Measurements from ENCODE around the gene JCAD.
A peak's percentile ranks its signal among the peaks of the same experiment; 100 is the strongest.

Gene JCAD

DNA sequence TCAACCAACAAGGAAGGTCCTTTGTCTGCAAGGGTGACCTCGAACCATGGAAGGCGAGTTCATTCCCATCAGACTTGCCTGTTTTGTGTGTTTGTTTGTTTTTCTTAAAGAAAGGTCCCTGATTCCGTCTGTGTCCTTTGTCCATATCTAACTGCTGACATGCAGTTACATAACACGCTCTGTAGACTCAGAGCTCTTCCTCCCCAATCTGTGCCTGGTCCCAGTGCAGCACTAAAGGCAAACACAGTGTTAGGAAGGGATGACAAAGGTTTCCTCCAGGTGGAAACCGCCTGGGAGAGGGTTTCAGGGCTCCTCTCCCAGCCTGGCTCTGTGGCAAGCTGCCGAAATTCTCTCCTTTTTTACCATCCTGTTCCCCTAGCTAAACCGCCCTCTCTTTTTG is 13.4 kb downstream of the JCAD start:
- no peak for DNase-seq

DNA sequence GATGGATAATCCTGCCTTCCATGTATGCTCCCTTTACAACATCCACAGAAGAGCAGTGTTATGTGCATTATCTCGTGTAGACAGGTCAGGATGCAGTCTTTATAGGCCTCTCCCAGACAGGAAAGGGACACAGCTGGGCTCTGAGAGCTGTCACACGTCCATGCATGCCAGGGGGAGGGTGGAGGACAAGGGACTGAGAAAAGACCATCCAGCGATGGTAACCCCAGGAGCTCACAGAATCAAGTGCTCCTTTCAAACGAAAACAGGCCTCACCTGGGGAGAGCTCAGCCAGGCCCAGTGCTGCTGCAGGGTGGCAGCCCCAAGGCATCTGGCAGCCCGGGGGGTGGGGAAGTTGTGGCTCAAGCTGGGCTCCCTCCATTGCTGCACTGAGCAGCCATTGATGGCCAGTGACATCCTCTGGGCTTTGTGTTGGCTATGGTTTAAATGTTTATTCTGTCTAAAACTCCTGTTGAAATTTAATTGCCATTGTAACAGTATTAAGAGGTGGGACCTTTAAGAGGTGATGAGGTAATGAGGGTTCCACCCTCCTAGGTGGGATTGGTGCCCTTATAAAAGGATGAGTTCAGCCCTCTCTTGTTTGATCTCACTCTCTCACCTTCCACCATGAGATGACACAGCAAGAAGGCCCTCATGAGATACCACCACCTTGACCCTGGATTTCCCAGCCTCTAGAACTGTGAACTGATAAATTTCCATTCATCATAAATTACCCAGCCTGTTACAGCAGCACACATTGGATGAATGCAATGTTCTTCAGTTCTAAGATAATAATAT is 15.7 kb downstream of the JCAD start:
- DNase-seq: no peak

DNA sequence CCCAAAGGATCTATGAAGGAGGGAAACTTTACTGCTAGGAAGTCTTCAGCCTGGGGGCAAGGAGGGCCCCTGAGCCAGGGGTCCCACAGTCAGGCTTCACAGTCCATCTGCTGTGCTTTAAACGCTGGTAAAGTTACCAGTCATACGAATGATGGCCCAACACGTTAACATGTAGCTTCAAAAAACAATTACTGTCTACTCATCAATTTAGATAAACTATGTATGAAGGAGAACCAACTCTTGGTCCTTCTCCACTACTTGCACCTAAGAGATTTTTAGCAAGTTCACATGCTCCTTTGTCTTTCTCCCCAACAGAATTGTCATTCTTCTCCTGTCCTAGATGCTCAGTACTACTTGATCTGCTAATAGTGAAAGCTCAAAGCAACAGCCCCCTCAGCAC is 16.6 kb downstream of the JCAD start:
- no peak for DNase-seq

DNA sequence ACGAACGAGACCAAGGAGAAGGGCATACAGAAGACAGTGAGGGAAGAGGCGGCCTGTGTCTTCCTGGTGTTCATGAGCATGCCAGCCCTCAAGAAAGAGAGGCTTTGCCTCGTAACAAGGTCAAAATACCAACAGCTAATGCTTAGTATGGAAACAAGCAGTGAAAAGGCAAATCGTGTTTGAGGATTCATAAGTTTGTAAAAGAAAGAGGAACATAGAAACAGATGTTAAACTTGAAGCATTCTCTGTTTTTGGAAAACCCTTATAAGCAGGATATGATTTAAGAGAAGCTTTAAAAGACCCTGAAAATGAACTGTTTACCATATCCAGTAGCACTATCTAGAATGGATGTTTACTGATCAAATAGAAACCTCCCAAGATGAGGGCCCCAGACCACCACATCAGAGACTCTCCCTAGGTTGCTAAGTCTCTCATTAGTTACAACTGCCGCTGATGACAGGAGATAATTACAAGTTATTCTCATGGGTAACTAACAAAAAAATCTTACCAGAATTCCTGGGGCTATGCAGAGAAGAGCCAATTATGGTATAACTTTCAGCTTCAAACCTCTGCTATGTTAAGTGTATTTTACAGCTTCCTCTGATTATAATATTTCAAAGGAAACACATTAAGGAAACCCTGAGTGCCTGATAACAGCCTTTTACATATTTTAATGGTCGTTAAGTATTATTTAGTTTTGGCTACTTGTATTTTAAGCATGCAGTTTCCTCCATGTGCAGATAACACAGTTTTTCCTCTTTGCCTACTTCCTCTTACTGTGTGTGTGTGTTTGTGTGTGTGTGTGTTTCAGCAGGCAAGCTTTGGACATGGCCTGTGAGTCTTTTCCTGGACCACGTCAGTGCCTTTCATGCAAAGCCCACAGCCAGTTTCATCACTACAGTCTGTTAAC is 17.9 kb downstream of the JCAD start:
- no peak for DNase-seq

DNA sequence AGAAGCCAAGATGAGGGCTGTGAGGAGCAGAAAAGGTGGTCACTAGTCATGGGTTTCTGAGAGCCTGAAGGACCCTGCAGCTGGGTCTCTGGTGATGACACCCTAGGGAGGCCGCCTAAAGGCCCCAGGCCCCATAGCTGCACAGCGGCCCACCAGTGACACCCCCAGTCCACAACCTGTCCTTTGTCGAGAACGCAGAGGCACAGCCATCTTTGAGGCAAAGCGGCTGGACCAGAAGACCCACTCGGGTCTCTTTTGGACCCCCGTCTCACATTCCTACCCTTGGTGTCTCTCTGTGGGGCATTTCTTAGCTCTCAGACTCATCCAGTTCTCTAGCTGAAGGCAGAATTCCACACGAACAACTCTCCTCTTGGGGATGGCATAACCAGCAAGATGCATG is 18.8 kb downstream of the JCAD start:
- no peak for DNase-seq

DNA sequence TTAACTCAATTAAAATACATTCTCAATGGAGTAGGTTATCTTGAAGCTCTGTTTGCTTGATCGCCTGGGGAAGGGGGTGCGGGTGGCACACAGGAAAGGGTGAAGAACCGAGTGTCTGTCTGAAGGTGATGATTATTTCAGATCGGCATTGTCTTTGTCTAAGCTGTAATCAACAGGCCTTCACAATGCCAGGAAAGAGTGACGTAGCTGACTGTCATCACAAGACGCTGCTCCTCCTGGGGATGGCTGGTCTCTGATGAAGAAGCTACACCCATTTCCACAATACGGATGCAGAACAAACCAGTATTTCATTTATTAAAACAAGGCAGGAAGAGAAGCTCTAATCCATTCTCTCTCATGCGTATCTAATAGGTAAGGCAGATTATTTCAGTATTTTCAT is 19.4 kb downstream of the JCAD start:
- DNase-seq: no peak

DNA sequence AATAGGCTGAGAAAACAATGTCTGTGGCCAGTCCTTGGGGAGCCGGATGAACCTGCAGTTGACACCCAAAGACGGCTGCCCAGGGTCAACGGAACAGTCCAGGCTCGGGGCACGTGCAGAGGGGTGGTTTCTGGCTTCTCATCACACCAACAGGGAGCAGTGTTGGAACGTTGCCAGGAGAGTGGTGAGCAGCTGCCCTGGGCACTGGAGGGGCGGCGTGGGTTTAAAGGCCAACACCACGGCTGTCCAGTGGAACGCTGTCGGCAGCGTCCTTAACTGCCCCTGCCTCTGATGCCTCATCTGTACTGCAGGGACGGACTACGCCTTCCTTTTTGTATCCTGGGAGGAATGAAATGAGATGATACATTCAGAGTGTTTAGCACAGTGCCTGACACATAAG is 19.8 kb downstream of the JCAD start:
- DNase-seq: no peak

DNA sequence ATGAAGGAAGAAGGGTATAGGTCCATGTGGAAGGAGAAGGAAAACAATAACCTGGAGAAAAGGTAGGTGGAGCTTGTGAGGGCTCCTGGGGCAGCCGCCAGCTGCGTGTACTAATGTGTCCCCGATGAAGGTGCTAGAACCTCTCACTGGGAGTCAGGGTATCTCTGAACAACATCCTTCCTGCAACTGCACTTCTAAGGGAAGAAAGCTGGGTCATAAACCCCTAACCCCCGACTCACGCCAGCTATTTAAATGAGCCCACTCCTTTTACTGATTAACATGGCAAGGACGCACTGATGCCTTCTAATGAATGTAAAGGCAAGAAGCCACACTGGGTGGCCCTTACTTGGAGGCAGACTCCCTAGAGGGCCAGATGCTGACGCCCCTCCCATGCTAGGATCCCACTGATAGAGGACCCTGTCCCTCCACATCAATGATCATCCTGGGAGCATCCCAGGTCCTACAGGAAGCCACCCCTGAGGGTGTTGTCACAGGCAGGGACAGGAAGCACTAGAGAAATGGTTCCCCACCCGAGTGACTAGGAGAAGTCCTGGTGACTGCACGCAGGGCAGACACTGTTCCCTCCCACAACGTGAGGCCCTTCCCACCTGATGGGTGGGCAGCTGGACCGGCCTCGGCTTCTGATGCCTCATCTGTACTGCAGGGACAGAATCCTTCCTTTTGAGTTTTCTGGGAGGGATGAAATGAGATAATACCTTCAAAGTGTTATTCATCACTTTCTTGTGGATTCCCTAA is 20.4 kb downstream of the JCAD start:
- DNase-seq: no peak

DNA sequence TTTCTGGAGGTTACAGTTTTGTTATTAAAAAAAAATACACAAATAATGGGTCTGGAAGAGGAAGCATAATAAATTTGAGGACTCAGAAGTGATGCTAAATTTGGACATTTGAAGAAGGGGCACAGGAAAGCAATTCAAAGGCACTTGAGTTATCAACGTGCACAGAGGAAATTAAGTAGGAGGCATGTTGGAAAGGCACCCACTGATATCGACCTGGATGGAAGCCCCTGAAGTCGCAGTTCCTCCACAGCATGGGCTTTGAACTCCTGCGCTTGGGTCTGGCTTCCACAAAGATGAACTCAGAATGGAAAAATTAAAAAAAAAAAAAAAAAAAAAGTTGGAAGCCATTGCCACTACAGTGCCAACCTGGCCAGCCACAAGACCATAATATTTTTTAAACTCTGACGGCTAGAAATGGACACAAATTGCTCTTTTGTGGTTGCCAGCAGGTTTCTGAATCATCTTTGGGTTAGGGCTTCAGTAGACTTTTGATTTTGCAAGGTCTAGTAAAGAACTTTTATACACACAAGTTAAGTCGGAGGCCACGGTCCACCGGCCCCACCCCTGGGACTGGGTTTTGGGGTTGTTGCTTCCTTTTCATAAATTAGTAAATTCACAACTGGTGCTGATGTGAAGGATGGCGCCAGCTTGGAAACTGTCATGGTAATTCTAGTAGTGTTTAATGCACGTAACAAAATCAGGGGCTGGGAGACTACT is 21.6 kb downstream of the JCAD start:
- peak; percentile 20 for DNase-seq

DNA sequence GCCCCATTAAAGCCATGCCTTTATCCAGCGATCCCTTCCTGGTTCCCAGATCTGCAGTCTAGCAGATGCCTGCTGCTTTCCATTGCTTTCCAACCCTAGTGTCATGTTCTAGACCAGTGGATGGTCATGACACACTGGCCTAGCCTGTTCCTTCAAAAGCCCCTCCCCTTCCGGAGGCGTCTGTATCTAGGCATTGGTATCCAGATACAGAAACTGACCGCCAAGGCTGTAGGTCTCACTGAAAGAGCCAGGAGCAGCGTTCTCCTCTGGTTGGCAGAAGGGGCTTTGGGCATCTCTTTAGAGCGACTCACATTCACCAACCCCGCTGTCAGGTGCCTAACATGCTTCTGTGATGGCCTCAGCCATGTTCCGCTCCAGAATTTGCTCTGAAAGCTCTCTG is 22.6 kb downstream of the JCAD start:
- DNase-seq: no peak

DNA sequence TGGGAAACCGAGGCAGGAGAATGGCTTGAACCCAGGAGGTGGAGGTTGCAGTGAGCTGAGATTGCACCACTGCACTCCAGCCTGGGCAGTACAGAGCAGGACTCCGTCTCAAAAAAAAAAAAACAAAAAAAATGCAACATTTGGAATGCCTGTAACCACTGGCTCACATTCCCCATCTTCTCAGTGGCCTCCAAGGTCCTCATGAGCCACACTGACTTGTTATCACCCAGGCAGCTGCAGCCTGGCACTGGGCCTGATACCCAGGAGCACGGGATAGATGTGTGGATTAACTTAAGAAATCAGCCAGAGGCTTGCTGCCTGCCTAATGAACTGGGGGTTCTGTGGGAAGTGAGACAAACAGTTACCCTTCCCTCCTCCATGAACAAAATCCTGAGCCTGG is 23.0 kb downstream of the JCAD start:
- no peak for DNase-seq

DNA sequence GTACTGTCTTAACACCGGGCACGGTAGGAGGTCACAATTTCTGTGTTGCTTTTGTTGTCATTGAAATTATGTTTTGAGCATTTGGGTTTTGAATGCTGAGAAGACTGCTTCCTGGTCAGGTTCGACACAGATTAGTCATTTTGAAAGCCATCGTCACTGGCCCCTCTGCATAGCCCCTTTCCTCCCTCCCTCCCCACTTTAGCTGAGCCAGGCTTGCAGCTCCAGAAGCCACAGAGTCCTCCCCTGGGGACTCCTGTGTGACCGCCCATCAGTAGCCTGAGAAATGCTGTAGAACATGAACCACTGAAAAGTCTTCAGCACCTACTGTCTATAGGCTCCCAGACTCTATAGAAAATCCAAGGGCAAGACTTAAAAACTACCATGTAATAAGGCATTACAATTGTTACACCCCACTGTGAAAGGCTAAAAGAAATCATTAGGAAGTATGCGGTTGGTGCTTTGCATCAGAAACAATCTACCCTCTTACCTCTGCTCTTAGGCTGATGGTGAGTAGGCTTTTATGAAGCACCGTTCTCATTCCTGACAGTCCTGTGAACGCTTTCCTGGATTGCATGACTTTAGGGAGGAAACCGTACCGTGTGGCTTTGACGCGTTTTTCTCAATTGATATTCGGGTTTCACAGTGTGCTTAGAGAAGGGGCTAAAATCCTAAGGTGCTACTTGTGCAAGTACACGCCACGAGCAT is 24.8 kb downstream of the JCAD start:
- peak; percentile 48 for DNase-seq

DNA sequence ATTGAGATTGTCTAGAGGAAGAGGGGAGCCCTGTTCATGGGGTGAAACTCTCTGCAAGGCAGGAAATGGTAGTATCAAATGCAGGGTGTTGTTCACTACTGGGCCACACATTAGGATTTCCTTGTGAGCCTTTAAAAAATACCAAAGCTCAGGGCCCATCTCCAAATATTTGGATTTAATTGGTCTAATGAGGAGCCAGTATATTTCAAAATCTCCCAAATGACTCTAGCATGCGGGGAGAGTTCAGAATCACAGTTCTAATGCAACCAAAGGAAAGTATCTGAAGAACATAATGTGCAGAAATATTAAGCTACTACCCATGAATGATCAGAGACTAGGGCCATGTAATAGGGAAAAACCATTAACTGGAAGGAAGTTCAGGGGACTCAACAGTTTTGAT is 27.3 kb downstream of the JCAD start:
- DNase-seq: no peak

DNA sequence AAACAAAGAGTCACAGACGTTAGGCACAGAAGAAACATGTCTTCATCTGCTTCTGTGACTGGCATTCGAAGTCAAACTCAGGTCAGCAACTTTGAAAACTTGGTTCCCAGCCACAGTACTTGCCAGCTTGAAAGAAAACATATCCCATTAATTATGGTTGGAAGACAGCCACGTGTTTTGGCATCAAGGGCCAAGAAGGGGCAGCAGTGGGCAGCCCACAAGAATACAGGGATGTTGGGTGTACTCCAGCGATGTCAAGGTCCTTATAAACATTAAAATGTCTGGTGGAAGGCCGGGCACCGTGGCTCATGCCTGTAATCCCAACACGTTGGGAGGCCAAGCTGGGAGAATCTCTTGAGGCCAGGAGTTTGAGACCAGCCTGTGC is 29.5 kb downstream of the JCAD start:
- no peak for DNase-seq

DNA sequence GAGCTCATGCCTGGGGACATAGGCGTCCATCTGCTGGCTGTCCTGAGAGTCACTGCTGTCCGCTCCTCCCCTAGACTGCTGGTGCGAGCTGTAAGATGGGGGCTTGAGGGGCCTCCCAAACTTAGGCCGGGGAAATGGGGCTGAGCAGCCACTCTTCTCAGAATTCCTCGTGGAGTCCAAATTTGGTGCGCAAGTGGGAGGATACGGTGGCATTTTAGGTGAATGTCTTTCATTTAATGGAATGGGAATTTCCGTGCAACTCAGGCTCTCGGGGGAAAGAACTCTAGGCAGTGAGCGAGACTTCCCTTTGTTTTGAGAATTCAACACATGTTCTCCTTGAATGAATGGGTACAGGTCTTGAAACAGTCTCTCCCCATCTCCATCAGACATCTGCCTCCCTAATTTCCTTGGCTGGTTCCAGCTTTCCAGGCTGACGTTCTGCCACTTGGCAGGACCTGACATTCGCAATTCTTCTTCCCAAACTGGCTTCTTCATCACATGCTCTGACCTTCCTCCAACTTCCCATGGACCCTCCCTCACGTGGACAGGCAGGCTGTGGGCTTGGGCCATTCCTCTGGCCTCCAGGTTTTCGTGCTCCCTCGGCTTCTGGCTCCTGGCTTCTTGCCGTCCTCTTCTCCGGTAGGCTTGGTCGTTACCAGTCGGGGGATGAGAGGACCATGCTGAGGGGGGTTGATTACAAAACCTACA is 30.1 kb downstream of the JCAD start:
- DNase-seq: no peak

DNA sequence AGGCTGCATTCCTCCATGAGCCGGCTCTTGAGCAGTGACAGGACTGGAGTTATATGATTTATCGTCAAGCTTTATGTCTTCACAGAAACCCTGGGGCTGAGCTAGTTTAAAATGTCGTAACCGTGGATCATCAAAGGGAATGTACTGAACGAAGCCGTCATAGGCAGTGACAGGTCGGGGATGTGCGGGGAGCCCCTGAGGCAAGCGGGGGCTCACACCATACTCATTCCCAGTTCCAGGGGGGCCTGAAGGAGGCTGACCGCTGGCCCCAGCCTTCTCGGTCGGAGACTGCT is 30.7 kb downstream of the JCAD start:
- DNase-seq: no peak

DNA sequence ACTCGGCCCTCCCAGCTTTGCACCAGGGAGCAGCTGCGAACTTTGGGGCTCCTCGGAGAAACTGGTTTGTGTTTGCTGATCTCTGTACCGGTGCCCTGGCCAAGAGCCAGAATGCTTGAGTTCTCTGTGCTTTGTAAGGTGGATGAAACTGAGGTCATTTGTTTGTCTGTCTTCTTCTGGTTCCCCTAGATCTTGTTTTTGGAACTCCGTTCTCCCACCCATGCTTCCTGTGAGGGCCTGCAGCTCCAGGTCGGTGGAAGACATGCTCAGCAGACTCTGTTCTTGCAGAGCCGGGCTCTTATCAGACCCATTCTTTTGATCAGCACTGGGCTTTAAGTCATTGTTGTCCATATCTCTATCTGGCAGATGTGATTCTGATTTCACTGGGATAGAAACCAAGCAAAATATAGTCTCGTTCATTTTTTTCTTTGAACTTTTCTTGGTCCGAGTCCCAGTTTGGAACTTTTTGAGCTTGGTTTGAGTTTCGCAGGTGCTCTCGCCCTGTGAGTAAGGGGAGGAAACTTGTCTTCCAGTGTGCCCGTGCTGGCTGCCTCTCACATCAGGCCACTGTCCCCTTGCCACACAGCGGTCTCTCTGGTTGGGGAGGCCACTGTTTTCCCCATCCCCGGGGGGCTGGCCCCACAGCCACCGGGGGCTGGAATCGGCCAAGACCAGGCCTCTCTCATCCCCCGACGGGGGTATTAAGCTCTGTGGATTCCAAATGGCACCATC is 31.2 kb downstream of the JCAD start:
- DNase-seq: peak; percentile 26

DNA sequence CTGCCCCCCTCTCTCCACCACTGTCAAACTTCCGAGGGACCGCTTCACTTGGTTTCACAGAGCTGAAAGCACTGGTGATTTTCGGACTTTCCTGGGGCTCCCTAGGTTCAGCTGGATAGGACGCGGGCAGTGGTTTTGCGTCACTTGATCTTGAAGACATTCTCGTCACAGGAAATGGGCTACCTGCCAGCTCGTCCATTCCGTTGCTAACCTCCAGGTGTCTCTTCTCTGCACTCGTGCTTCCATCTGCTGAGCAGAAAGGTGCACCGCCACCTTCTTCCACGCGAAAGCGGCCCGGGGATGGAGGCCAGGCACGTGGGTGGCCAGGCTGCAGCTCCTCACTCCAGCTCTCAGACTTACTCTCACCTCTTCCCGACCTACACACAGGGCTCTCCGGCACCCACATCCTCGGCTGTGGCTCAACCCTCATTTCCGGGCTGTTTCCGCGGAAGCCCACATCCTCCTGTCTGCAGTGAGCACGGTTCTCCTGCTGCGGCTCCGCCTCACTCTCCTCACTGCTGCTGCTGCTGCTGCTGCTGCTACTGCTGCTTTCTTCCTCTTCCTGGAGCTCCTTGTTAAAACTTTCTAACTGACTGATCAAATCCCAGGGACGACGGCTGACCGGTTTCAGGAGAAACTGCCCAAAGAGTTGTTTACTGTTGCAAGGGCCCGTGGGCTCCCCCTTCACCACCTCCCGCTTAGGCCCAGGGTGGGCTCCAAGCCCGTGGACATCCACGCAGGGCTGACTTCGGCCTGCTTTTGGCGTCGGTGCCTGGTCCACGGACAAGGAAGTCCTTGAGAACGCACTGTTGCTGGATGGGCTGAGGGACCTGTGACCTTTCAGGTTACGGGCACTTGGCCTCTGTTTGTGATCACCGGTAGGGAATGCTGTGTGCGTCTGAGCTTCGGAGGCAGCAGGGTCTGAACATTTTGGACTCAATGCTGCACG is 32.1 kb downstream of the JCAD start:
- DNase-seq: peak; percentile 94

DNA sequence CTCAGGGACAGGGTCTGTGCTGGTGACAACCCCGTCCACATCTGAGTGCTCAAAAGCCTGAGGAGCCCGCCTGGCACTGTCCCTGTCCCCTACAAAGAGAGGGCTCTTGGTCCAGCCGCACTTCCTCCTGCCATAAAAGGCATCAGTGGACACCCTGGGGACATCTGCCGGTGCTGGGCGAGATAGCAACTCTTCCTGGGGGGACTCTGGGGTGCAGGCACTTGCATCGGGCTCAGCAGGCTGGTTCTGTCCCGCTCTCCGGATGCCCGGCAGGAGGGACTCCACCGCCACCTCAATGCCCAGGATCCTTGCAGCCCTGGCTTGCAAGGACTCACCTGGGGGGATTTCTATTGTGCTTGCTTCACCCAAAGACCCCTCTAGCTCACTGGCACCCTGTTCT is 32.8 kb downstream of the JCAD start:
- DNase-seq: no peak

DNA sequence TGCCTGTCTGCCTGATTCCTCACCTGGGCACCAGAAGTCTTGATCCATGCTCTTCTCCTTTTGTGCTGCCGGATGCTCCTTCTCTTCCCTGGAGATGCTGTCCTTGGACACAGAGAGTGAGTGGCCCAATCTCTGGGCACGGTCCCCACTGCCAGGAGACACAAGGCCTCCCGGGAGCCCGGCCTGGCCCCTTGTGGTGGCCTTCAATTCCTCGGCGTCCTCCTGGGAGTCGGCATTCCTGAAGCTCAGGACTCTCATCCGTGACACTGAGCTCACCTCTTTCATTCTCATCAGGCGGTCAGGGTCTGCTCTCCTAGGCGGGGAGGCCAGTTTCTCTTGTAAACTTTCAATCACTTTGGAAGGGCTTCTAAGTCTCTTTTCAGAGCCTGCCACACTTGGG is 33.3 kb downstream of the JCAD start:
- no peak for DNase-seq
